Right lobe of liver (tissue), 6 donors: ENCODE results near the gene DNAH2. TPM values are rescaled to one million over a fixed set of nuclear protein-coding genes. Genes with fewer than 3 reads are reported as not detected.

ENCODE experiments used
- ATAC-seq, 4 donors: fragments of 200-7000 bp; cut with Tn5 transposase; one replicate each; pipeline ENCODE4 v1.9.1; 2020; ENCODE audit warnings: mild to moderate bottlenecking in 4 of 4, moderate library complexity in 4 of 4
- DNase-seq, 3 donors: peaks; one replicate each; pipeline ENCODE4 v3.0.0-alpha.2; 2020
- H3K27ac ChIP-seq, 3 donors: fragments of 200-600 bp; one replicate each; pipeline ENCODE4 v1.8.0; 2022
- H3K27me3 ChIP-seq, 2 donors: fragments of 200-600 bp; one replicate each; pipeline ENCODE4 v1.8.0; 2022
- H3K36me3 ChIP-seq, 4 donors: fragments of 200-600 bp; sonication (generic) in 1 of 4; one replicate each; pipeline versions ENCODE4 v1.5.1 to v1.8.0; 2017 to 2022; ENCODE audit warnings: control low read depth in 1 of 4
- H3K4me1 ChIP-seq, 4 donors: fragments of 200-600 bp; sonication (generic) in 1 of 4; one replicate each; pipeline versions ENCODE4 v1.5.1 to v1.8.0; 2017 to 2022; ENCODE audit warnings: control low read depth in 1 of 4
- H3K4me3 ChIP-seq, 3 donors: fragments of 200-600 bp; one replicate each; pipeline ENCODE4 v1.8.0; 2022
- H3K9me3 ChIP-seq, 4 donors: fragments of 200-600 bp; sonication (generic) in 1 of 4; one replicate each; pipeline versions ENCODE4 v1.5.1 to v1.8.0; 2017 to 2022; ENCODE audit warnings: control low read depth in 1 of 4
- CTCF ChIP-seq, 4 donors: fragments of 200-600 bp in 3 of 4; fragments of 450-650 bp in 1 of 4; IDR thresholded peaks; one replicate each; pipeline versions ENCODE4 v1.5.1 to v1.8.0; 2016 to 2022; ENCODE audit warnings: antibody characterized with exemption in 4 of 4, mild to moderate bottlenecking in 2 of 4
- POLR2A ChIP-seq: fragments of 450-650 bp; IDR thresholded peaks from one replicate; pipeline ENCODE4 v1.6.1; 2017; ENCODE audit warnings: antibody characterized with exemption, mild to moderate bottlenecking
- WGBS: methylation state at CpG from one replicate; pipeline ENCODE4 v1.1.6; 2018; ENCODE audit warnings: low coverage, low lambda C conversion rate; ENCODE audit not compliant: insufficient coverage; ENCODE audit errors: missing lambda C conversion rate; 5-methylcytosine and 5-hydroxymethylcytosine counted together
- intact Hi-C, 2 donors: fragments of 100-400 bp; cut with DNase I; formaldehyde crosslinking; loops; one replicate each; pipeline versions ENCODE4 v1.11.2 to v1.14.1; 2022
- total RNA-seq, 6 experiments: library from RNA; depleted of rRNA in 2 of 6; stranded (reverse); fragments of >200 nt in 2 of 6; fragmentation: NEBNext Ultra II Directional in 3 of 6; extraction: Animal tissue kit (Norgen Biotek cat#: 25700) in 3 of 6; gene quantifications; one replicate each; pipeline versions ENCODE4 v1.1.0 to v1.2.4, GENCODE V29; 2016 to 2023
- donor health status: DM: no; HTN: yes; CAD: no.
- donor health status: DM: no; HTN: no; CAD: no.
- donor health status: DM: no; HTN: no; CAD: no.
- donor health status: DM: no; HTN: yes; CAD: no.
- donor health status: DM: no; HTN: yes; CAD: no.

DNAH2 gene
- total RNA-seq, 6 experiments from 2014 or later: 0.12 to 0.38 (median 0.27) TPM

- no peaks in the 10 kb centered on the region for H3K9me3 ChIP-seq
- H3K4me1 ChIP-seq: peaks cover 0 to 15% (median 4%) of the 10 kb centered on the region in 4 donors
- H3K27ac ChIP-seq: no peak overlapping the region
- intact Hi-C loops: loop anchor here in 1 of 2 donors (5.0 kb wide), 1 partner anchor 34 kb away; no protein-coding TSS in a partner anchor
- ATAC-seq: peak; percentile 79 to 91 (median 83)
- no peaks in the 10 kb centered on the region for H3K27me3 ChIP-seq
- peaks cover 0 to 53% (median 22%) of the 10 kb centered on the region in 4 donors for H3K36me3 ChIP-seq
- peak overlapping the region in 1 of 3 donors; percentile 5 for H3K4me3 ChIP-seq
- DNase-seq: peak; percentile 91 to 92 (median 92)
- 48% methylated on average over 9 of the region's 60 CpGs for WGBS
- TF ChIP-seq CTCF (IDR thresholded peaks at IDR 0.05) (peak; percentile 96 to 99 (median 97)), POLR2A (no peak)
Measured at GRCh38 chr17:7851438-7852261, 134.1 kb downstream of the DNAH2 start.

GRCh38 chr17:7852262-7852670 lies 134.7 kb downstream of the DNAH2 start:
- Histone ChIP-seq H3K36me3 (peaks cover 0 to 52% (median 19%) of the 10 kb centered on the region in 4 donors), H3K27me3 (no peaks in the 10 kb centered on the region), H3K4me1 (peaks cover 0 to 15% (median 4%) of the 10 kb centered on the region in 4 donors), H3K27ac (no peak overlapping the region), H3K9me3 (no peaks in the 10 kb centered on the region), H3K4me3 (no peak overlapping the region)
- intact Hi-C loops: loop anchor here in 1 of 2 donors (5.0 kb wide), 1 partner anchor 35 kb away; no protein-coding TSS in a partner anchor
- TF ChIP-seq CTCF (IDR thresholded peaks at IDR 0.05) (no peak), POLR2A (no peak)
- ATAC-seq: no peak
- DNase-seq: peak in 2 of 3 donors; percentile 36 to 60
- WGBS: 76% methylated on average over 11 of the region's 20 CpGs

GRCh38 chr17:7852919-7853690 lies 135.6 kb downstream of the DNAH2 start:
- intact Hi-C loops: loop anchor here in 1 of 2 donors (5.0 kb wide), 1 partner anchor 36 kb away; no protein-coding TSS in a partner anchor
- no peak overlapping the region for H3K4me3 ChIP-seq
- H3K27me3 ChIP-seq: no peaks in the 10 kb centered on the region
- 94% methylated on average over 9 of the region's 51 CpGs for WGBS
- DNase-seq: peak in 2 of 3 donors; percentile 37 to 50
- no peak for TF ChIP-seq CTCF (IDR thresholded peaks at IDR 0.05)
- TF ChIP-seq POLR2A: no peak
- no peak overlapping the region for H3K27ac ChIP-seq
- no peak for ATAC-seq
- peaks cover 0 to 15% (median 4%) of the 10 kb centered on the region in 4 donors for H3K4me1 ChIP-seq
- H3K36me3 ChIP-seq: peaks cover 0 to 50% (median 19%) of the 10 kb centered on the region in 4 donors
- no peaks in the 10 kb centered on the region for H3K9me3 ChIP-seq

- H3K4me3 ChIP-seq: no peak overlapping the region
- intact Hi-C loops: loop anchor here in 1 of 2 donors (5.0 kb wide), 1 partner anchor 36 kb away; no protein-coding TSS in a partner anchor
- peaks cover 0 to 48% (median 19%) of the 10 kb centered on the region in 4 donors for H3K36me3 ChIP-seq
- H3K27ac ChIP-seq: no peak overlapping the region
- ATAC-seq: no peak
- TF ChIP-seq CTCF (IDR thresholded peaks at IDR 0.05) (no peak), POLR2A (no peak)
- H3K9me3 ChIP-seq: no peaks in the 10 kb centered on the region
- DNase-seq: no peak
- WGBS: 66% methylated on average over 12 of the region's 21 CpGs
- peaks cover 0 to 18% (median 5%) of the 10 kb centered on the region in 4 donors for H3K4me1 ChIP-seq
- no peaks in the 10 kb centered on the region for H3K27me3 ChIP-seq
Measured at GRCh38 chr17:7853691-7854038, 136.1 kb downstream of the DNAH2 start.
